Aorta (tissue), 5 donors: Measurements from ENCODE around the gene PGM1. TPM values are rescaled to one million over a fixed set of nuclear protein-coding genes. Genes with fewer than 3 reads are reported as not detected.

ENCODE experiments used
- ATAC-seq: fragments of 200-7000 bp; cut with Tn5 transposase; one replicate; pipeline ENCODE4 v1.9.1; 2022; ENCODE audit warnings: moderate library complexity; ENCODE audit not compliant: low FRiP score
- DNase-seq, 2 donors: peaks; one replicate each; pipeline ENCODE4 v3.0.0-alpha.2; 2020
- H3K27ac ChIP-seq, 2 donors: one replicate each; pipeline ENCODE4 v1.5.1; 2013; ENCODE audit warnings: low read length in 2 of 2, mild to moderate bottlenecking in 2 of 2, moderate library complexity in 2 of 2, control low read depth in 1 of 2, inconsistent platforms in 1 of 2, low read depth in 1 of 2
- H3K27me3 ChIP-seq, 2 donors: one replicate each; pipeline ENCODE4 v1.6.1; 2013; ENCODE audit warnings: control low read depth in 1 of 2, low read length in 1 of 2, mild to moderate bottlenecking in 1 of 2, moderate library complexity in 1 of 2; ENCODE audit not compliant: insufficient read depth in 2 of 2, control insufficient read depth in 1 of 2
- H3K36me3 ChIP-seq, 2 donors: one replicate each; pipeline ENCODE4 v1.6.1; 2013; ENCODE audit warnings: control low read depth in 1 of 2, low read length in 1 of 2, mild to moderate bottlenecking in 1 of 2; ENCODE audit not compliant: insufficient read depth in 2 of 2, control insufficient read depth in 1 of 2
- H3K4me1 ChIP-seq, 2 donors: one replicate each; pipeline ENCODE4 v1.6.1; 2013; ENCODE audit warnings: low read length in 2 of 2, control low read depth in 1 of 2, mild to moderate bottlenecking in 1 of 2, moderate library complexity in 1 of 2; ENCODE audit not compliant: insufficient read depth in 2 of 2, control insufficient read depth in 1 of 2
- H3K4me3 ChIP-seq, 2 donors: one replicate each; pipeline ENCODE4 v1.5.1; 2013; ENCODE audit warnings: low read length in 2 of 2, control low read depth in 1 of 2, mild to moderate bottlenecking in 1 of 2
- H3K9me3 ChIP-seq: one replicate; pipeline ENCODE4 v1.6.1; 2013; ENCODE audit warnings: mild to moderate bottlenecking, low read length; ENCODE audit not compliant: control insufficient read depth
- WGBS, 2 donors: extraction: QIAGEN DNeasy Blood & Tissue Kit; methylation state at CpG; one replicate each; pipeline ENCODE4 v1.1.7; 2013; 5-methylcytosine and 5-hydroxymethylcytosine counted together
- intact Hi-C, 2 donors: fragments of 100-400 bp; cut with DNase I; formaldehyde crosslinking; loops; one replicate each; pipeline versions ENCODE4 v1.14.2 to v1.15.0; 2022
- polyA plus RNA-seq, 2 donors: library from polyadenylated mRNA; stranded (reverse); fragments of 200-250 nt; gene quantifications; one replicate each; pipeline ENCODE4 v1.2.3, GENCODE V29; 2013
- total RNA-seq, 2 donors: library from RNA; stranded (reverse); fragmentation: NEBNext Ultra II Directional; extraction: Animal tissue kit (Norgen Biotek cat#: 25700); gene quantifications; one replicate each; pipeline ENCODE4 v1.2.1, GENCODE V29; 2021
- donor health status: healthy with polysubstance abuse.
- donor health status: Bipolar disorder and iron deficiency.
- donor health status: DM: no; HTN: no; CAD: no.
- donor health status: DM: no; HTN: no; CAD: no.
- donor health status: DM: yes; HTN: yes; CAD: no.

Gene PGM1
- total and polyA plus RNA-seq, 4 donors = 20.2 to 63.5 (median 58.5) TPM

DNA sequence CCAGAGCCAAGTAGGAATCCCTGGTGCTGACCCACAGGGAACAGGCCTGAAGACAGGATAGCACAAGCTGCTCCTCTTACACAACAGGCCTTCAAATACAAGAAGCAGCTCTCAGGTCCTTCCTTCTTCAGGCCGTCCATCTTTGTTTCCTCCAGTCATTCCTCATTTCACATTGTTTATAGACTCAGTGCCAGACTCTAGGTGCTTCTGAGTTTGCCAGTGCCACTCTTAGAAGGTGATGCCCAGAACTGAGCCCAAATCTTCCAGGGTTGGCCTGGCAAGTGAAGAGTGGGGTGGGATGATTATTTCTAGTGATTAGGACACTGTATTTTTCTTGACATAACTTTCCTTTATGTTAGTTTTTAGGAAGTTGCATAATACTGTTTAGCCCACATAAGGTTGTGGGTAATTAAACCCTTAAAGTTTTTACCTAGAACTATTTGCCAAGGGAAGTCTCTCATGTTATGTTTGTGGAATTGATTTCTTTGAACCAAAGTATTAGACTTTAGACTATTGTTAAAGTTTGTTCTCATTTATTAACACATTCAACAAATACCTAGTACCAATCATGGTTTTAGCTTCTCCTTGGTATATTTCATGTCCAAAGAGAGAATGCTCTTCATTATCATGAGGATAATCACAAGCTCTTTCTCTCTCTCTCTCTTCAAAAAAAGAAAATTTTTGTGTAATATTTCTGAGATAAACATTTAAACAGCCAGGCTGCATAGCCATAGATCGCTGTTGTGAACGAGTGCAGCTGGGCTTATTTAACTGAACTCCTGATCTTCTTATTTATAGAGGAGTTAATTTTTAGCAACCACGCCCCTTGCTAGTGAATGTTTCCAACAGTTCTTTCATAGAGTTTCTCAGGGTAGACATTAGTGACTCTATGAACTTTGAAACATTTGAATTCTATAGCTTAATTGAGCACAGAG lies 47.7 kb downstream of the PGM1 start:
- Histone ChIP-seq H3K4me3 (no peak overlapping the region), H3K27ac (no peak overlapping the region), H3K27me3 (no peaks in the 10 kb centered on the region), H3K36me3 (peaks cover 8 to 9% of the 10 kb centered on the region in 2 donors), H3K9me3 (no peaks in the 10 kb centered on the region), H3K4me1 (peaks cover 0 to 5% of the 10 kb centered on the region in 2 donors)
- ATAC-seq (no peak), DNase-seq (no peak)
- 88 to 89% methylated on average over 4 of the region's 4 CpGs for WGBS, 2 donors
- intact Hi-C loops = no loop called here

DNA sequence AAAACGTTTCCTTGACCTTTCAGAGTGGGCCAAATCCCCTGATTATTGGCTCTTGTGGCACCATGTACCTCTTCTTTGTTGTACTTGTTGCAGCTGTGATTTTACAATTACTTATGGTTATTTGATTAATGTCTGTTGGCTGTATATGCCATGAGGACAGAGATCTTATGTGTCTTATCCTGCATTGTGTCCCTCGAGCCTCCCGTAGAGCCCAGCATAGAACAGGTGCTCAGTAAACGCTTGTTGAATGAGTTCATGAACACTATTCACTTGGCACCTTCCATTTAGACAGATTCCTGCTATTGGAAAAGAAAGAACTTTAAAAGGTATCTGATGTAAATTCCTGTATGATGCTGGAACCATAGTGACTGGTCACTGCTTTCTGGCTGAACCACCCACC lies 48.4 kb downstream of the PGM1 start:
- H3K9me3 ChIP-seq = no peaks in the 10 kb centered on the region
- ATAC-seq = no peak
- no peak overlapping the region for H3K4me3 ChIP-seq
- H3K27ac ChIP-seq = no peak overlapping the region
- peaks cover 8 to 9% of the 10 kb centered on the region in 2 donors for H3K36me3 ChIP-seq
- 88 to 94% methylated on average over 4 of the region's 4 CpGs for WGBS, 2 donors
- no peak for DNase-seq
- no peaks in the 10 kb centered on the region for H3K27me3 ChIP-seq
- H3K4me1 ChIP-seq = peaks cover 0 to 7% of the 10 kb centered on the region in 2 donors
- intact Hi-C loops = no loop called here

DNA sequence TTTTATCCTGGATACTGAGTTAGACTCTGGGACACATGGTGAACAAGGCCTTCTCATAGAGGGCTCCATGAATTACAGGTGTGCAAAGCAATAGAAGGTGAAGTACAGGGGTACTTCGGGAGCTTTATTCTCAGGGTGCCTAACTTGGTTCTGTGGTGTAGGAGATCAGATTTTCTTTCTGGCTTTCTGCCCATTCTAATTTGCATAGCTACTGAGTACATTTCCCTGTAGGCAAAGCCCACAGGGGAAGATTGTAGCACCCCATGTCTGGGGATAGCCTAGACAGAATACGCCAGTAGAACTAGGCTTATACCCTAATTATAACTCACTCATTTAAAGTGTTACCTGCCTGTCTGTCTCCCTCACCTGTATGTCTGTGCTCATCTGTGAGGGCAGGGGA lies 49.7 kb downstream of the PGM1 start:
- DNase-seq = no peak
- H3K9me3 ChIP-seq = no peaks in the 10 kb centered on the region
- H3K27me3 ChIP-seq = no peaks in the 10 kb centered on the region
- H3K4me3 ChIP-seq = no peak overlapping the region
- H3K4me1 ChIP-seq = peaks cover 0 to 7% of the 10 kb centered on the region in 2 donors
- peaks cover 8 to 9% of the 10 kb centered on the region in 2 donors for H3K36me3 ChIP-seq
- no peak overlapping the region for H3K27ac ChIP-seq
- 92 to 97% methylated on average over 2 of the region's 2 CpGs for WGBS, 2 donors
- intact Hi-C loops = no loop called here
- ATAC-seq = no peak

DNA sequence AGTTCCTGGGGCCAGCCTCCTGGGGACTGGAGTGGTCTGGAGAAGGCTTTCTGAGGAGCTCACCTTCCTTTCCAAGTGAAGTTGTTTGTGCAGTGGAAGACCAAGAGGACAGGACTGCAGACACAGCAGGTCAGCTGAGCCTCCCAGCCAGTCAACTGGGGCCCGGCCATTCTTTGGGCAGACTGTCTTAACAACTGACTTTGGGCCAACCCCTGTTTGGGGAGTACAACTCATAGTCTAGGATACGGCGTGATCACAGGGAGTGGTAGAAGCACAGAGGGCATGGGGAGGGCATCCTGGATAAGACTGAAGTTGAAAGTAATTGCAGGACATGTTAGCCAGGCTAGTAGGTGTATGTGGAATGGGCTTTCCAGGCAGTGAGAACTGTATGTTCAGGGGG lies 50.3 kb downstream of the PGM1 start:
- DNase-seq = no peak
- Histone ChIP-seq H3K27me3 (no peaks in the 10 kb centered on the region), H3K36me3 (peaks cover 7 to 8% of the 10 kb centered on the region in 2 donors), H3K4me1 (peaks cover 0 to 7% of the 10 kb centered on the region in 2 donors), H3K9me3 (no peaks in the 10 kb centered on the region), H3K4me3 (no peak overlapping the region), H3K27ac (peak overlapping the region in 1 of 2 donors; percentile 14)
- no peak for ATAC-seq
- WGBS, 2 donors = 33 to 44% methylated on average over 3 of the region's 3 CpGs
- intact Hi-C loops = no loop called here

DNA sequence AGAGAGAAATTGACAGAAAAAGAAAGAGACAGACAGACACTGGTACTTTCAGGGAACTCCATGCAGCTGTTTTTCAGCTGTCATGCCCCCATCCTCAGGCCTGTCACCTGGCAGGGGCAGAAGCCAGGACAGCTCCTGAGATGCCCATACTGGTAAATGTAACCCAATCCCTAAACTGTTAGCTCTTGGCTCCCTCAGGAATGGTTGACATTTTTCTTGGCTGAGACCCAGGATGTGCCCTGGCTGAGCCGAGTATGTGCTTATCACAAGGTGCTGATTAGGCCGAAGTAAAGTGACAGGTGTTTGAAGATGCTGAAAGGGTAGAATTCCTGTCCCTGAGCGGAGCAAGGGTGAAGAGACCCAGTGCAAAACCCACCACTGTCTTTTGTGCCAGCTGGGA lies 50.7 kb downstream of the PGM1 start:
- H3K36me3 ChIP-seq = peaks cover 5 to 8% of the 10 kb centered on the region in 2 donors
- intact Hi-C loops = no loop called here
- ATAC-seq (no peak), DNase-seq (no peak)
- no peak overlapping the region for H3K4me3 ChIP-seq
- H3K4me1 ChIP-seq = peaks cover 0 to 7% of the 10 kb centered on the region in 2 donors
- no peak overlapping the region for H3K27ac ChIP-seq
- WGBS, 2 donors = 14 to 16% methylated on average over 3 of the region's 3 CpGs
- H3K27me3 ChIP-seq = no peaks in the 10 kb centered on the region
- H3K9me3 ChIP-seq = no peaks in the 10 kb centered on the region

DNA sequence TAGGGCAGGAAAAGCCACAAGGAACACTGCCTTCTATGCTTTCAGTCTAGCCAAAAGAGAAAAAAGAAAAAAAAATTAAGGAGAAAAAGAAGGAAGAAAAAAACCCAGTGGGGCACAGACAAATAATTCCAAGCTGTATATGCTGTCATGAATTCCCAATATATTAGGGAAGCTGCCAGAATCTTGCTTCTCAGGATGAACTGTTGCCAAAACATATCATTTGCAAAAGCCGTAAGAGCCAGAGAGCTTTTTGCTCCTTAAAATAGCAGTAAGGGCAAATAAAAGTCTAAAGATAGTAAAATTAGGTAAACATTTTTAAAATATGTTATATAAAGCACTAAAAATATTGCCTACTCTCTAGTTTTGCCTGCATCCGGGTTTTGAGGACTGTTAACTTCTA lies 52.1 kb downstream of the PGM1 start:
- H3K27me3 ChIP-seq = no peaks in the 10 kb centered on the region
- H3K4me3 ChIP-seq = no peak overlapping the region
- peaks cover 2 to 5% of the 10 kb centered on the region in 2 donors for H3K36me3 ChIP-seq
- no peak for ATAC-seq
- H3K9me3 ChIP-seq = no peaks in the 10 kb centered on the region
- 3 to 6% methylated on average over 2 of the region's 2 CpGs for WGBS, 2 donors
- H3K27ac ChIP-seq = no peak overlapping the region
- peaks cover 0 to 7% of the 10 kb centered on the region in 2 donors for H3K4me1 ChIP-seq
- no peak for DNase-seq
- intact Hi-C loops = no loop called here

DNA sequence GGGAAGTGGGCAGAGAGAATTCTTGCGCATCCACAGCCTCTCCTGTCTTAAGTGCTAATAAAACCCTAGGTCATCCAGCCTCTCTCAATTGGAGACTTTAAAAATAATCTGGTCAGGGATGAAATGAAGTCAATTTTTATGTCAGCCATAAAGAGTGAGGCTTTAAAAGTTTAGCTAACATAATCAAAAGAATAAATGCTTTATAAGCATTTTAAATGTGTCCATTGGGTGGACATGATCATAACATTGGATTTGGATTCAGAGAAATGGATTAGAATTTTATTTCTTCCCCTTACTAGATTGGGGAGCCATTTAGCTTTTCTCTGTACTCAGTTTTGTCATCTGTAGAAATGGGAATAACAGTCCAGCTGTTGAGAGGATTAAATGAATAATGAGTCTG lies 55.5 kb downstream of the PGM1 start:
- no peak overlapping the region for H3K4me3 ChIP-seq
- H3K9me3 ChIP-seq = no peaks in the 10 kb centered on the region
- DNase-seq (no peak), ATAC-seq (no peak)
- H3K36me3 ChIP-seq = peaks cover 0 to 5% of the 10 kb centered on the region in 2 donors
- H3K27ac ChIP-seq = no peak overlapping the region
- peaks cover 0 to 7% of the 10 kb centered on the region in 2 donors for H3K4me1 ChIP-seq
- WGBS, 2 donors = 92 to 98% methylated on average over 1 of the region's 1 CpG
- intact Hi-C loops = no loop called here
- no peaks in the 10 kb centered on the region for H3K27me3 ChIP-seq

DNA sequence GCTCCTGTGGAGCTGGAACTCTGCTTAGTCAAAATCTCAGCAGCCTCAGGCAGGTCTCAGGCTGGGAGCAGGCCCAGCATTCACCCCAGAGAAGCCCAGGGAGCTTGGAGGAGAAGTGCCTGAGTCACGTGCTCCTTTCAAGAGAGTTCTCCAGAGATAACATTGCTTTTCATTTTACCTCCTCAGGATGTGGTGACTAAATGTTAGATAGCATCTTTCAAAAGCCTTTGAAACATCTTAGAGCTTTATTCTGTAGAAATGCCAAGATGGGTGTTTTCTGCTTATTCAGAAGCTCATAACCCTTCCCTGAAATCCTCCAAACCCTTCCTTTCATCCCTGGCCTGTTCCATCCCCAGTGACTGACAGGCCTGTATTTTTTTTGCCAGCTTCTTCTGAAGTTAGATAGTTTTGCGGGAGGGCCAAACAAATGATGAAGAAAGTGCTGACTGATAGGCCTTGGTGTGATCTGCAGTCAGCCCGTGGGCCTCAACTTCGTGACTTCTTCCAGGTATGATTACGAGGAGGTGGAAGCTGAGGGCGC lies 58.0 kb downstream of the PGM1 start:
- DNase-seq (no peak), ATAC-seq (no peak)
- 80 to 82% methylated on average over 6 of the region's 6 CpGs for WGBS, 2 donors
- H3K4me3 ChIP-seq = no peak overlapping the region
- H3K4me1 ChIP-seq = no peaks in the 10 kb centered on the region
- intact Hi-C loops = no loop called here
- H3K36me3 ChIP-seq = peaks cover 0 to 8% of the 10 kb centered on the region in 2 donors
- H3K27me3 ChIP-seq = no peaks in the 10 kb centered on the region
- H3K9me3 ChIP-seq = no peaks in the 10 kb centered on the region
- H3K27ac ChIP-seq = no peak overlapping the region

DNA sequence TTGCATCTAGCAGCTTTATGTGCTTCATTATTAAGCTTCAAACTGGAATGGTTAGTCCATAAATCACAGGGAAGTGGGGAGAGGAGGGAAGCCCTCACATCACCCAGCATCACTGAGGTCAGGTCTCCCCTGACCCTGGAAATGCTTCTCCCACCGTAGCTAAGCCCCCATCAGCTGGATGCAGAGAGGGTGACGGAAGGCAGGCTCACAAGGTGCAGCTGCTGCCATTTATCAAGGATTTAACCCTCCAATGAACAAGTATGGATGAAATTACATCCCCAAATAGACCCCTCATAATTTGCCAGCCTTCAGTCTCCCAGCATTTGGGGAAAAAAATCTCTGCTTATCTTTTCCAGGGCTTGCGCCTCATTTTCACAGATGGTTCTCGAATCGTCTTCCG lies 60.8 kb downstream of the PGM1 start:
- ATAC-seq (no peak), DNase-seq (no peak)
- Histone ChIP-seq H3K9me3 (no peaks in the 10 kb centered on the region), H3K27me3 (no peaks in the 10 kb centered on the region), H3K36me3 (peaks cover 0 to 9% of the 10 kb centered on the region in 2 donors), H3K4me1 (no peaks in the 10 kb centered on the region), H3K4me3 (no peak overlapping the region), H3K27ac (no peak overlapping the region)
- WGBS, 2 donors = 89 to 94% methylated on average over 6 of the region's 6 CpGs
- intact Hi-C loops = no loop called here
